Retinal pigment epithelial cell (primary cell): ENCODE measurements around the gene ZSCAN16.
"Not testable (repeated sequence)": the region's sequence is repeated elsewhere in the genome, so short reads cannot be mapped to it uniquely, and the experiment has no call there.

Experiments used
- DNase-seq: peaks from one replicate; pipeline ENCODE4 v3.0.0-alpha.2; 2010; ENCODE audit warnings: low read depth
- H3K4me3 ChIP-seq: 2 replicates; pipeline ENCODE4 v1.5.1; 2011; ENCODE audit warnings: mild to moderate bottlenecking, low read length, control low read depth, moderate library complexity
- TF ChIP-seq, protein P1 (sequence below): conservative IDR thresholded peaks from 2 replicates; pipeline ENCODE4 v1.5.1; 2011; ENCODE audit warnings: low read depth, low read length, control low read depth, inconsistent platforms

Gene ZSCAN16

GRCh38 chr6:28115799-28116198 lies 8.6 kb upstream of the ZSCAN16 start:
- TF ChIP-seq, protein P1, sequence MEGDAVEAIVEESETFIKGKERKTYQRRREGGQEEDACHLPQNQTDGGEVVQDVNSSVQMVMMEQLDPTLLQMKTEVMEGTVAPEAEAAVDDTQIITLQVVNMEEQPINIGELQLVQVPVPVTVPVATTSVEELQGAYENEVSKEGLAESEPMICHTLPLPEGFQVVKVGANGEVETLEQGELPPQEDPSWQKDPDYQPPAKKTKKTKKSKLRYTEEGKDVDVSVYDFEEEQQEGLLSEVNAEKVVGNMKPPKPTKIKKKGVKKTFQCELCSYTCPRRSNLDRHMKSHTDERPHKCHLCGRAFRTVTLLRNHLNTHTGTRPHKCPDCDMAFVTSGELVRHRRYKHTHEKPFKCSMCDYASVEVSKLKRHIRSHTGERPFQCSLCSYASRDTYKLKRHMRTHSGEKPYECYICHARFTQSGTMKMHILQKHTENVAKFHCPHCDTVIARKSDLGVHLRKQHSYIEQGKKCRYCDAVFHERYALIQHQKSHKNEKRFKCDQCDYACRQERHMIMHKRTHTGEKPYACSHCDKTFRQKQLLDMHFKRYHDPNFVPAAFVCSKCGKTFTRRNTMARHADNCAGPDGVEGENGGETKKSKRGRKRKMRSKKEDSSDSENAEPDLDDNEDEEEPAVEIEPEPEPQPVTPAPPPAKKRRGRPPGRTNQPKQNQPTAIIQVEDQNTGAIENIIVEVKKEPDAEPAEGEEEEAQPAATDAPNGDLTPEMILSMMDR, result no peak
- DNase-seq, result no peak
- no peak overlapping the region for H3K4me3 ChIP-seq

DNA sequence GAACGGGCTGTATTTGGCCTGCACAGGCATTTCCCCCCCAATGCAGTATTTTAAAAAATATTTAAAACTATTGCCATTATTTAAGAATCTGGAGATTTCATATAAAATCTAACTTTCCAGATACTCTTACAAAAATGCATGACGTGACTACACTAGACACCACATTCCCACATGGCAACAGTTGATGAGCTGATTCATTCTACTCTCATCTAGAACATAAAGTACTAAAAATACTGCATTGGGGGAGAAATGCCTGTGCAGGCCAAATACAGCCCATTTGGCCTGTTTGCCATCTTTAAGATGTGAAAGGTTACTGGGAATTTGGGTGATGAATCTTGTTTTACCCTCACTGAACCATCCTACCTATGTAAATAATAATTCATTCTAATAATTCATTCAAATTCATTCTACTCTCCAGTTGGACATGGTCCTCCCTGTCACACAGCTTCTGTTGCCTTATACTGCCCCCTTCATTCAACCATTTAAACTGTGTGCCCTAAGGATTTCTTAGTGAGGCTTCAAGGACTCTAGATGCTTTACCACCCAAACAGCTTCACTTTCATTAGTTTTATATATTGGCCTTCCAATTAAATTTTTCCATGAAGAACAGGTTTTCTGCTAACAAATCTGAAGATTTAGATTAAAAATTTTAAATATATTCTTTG lies 6.9 kb upstream of the ZSCAN16 start:
- no peak overlapping the region for H3K4me3 ChIP-seq
- DNase-seq, result no peak
- TF ChIP-seq, protein P1, result no peak

- no peak for DNase-seq
- no peak overlapping the region for H3K4me3 ChIP-seq
- TF ChIP-seq, protein P1, result no peak
These were observed 6.2 kb upstream of the ZSCAN16 start for GRCh38 chr6:28118217-28118616.

DNA sequence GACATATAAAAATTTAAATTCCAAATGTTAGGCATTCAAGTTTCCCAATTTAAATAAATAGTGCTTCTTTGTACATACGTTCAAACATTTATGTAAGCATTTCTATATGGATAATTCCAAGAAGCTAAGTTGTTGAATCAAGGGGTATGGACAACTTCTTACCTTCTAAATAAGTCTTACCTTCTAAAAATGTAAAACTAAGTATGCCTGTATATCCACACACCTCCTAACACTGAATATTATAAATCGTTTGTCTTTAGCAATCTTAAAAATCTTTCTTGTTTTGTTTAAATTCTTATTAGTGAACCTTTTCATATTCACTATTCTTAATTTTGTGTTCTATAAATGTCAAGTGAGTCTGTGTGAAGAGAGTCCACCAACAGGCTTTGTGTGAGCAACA lies 2.5 kb upstream of the ZSCAN16 start:
- no peak overlapping the region for H3K4me3 ChIP-seq
- no peak for DNase-seq
- TF ChIP-seq, protein P1, result no peak

GRCh38 chr6:28122283-28122682 lies 2.1 kb upstream of the ZSCAN16 start:
- not testable (repeated sequence) for H3K4me3 ChIP-seq, DNase-seq

GRCh38 chr6:28124971-28125353 lies 553 bp downstream of the ZSCAN16 start:
- no peak for DNase-seq
- H3K4me3 ChIP-seq, result peak overlapping the region; percentile 88
- TF ChIP-seq, protein P1, result no peak

DNA sequence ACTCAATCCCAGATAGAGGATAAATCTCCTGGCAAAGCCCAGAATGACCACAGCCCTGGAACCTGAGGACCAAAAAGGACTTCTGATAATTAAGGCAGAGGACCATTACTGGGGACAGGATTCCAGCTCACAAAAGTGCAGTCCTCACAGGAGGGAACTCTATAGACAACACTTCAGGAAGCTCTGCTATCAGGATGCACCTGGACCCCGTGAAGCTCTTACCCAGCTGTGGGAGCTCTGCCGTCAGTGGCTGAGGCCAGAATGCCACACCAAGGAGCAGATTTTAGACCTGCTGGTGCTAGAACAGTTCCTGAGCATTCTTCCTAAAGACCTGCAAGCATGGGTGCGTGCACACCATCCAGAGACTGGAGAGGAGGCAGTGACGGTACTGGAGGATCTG lies 992 bp downstream of the ZSCAN16 start:
- TF ChIP-seq, protein P1, result no peak
- DNase-seq, result no peak
- H3K4me3 ChIP-seq, result no peak overlapping the region
